MM.1S (cell line): Measurements from ENCODE around the gene HSDL2.

Source experiments
- DNase-seq: peaks from one replicate; pipeline ENCODE4 v3.0.0-alpha.2; 2015
- H2AFZ ChIP-seq: fragments of 300-600 bp; sonication (generic); 2 replicates; pipeline ENCODE4 v1.6.0; 2016; ENCODE audit warnings: antibody characterized with exemption, low read length
- H3F3A ChIP-seq: fragments of 300-600 bp; sonication (generic); 2 replicates; pipeline ENCODE4 v1.6.1; 2016; ENCODE audit warnings: mild to moderate bottlenecking, antibody characterized with exemption, low read length, moderate library complexity, mixed read lengths; ENCODE audit not compliant: insufficient read depth
- H3K27ac ChIP-seq: fragments of 300-600 bp; sonication (generic); 2 replicates; pipeline ENCODE4 v1.5.1; 2016; ENCODE audit warnings: mild to moderate bottlenecking, low read length
- H3K27me3 ChIP-seq: fragments of 300-600 bp; sonication (generic); replicated peaks from 2 replicates; pipeline ENCODE4 v1.6.0; 2016; ENCODE audit warnings: low read length; ENCODE audit not compliant: insufficient read depth
- H3K36me3 ChIP-seq: fragments of 300-600 bp; sonication (generic); replicated peaks from 2 replicates; pipeline ENCODE4 v1.6.1; 2016; ENCODE audit warnings: mild to moderate bottlenecking, low read length, mixed read lengths; ENCODE audit not compliant: insufficient read depth
- H3K4me1 ChIP-seq: fragments of 300-600 bp; sonication (generic); 2 replicates; pipeline ENCODE4 v1.6.1; 2016; ENCODE audit warnings: low read length, mixed read lengths
- H3K4me2 ChIP-seq: fragments of 300-600 bp; sonication (generic); 2 replicates; pipeline ENCODE4 v1.6.0; 2016; ENCODE audit warnings: low read depth, low read length
- H3K4me3 ChIP-seq: fragments of 300-600 bp; sonication (generic); 2 replicates; pipeline ENCODE4 v1.5.1; 2016; ENCODE audit warnings: low read length, mixed read lengths
- H3K79me2 ChIP-seq: fragments of 300-600 bp; sonication (generic); 2 replicates; pipeline ENCODE4 v1.6.1; 2016; ENCODE audit warnings: mixed run types, low read length, mixed read lengths
- H3K9ac ChIP-seq: fragments of 300-600 bp; sonication (generic); 2 replicates; pipeline ENCODE4 v1.6.1; 2016; ENCODE audit warnings: low read length, mixed read lengths
- H3K9me2 ChIP-seq: fragments of 300-600 bp; sonication (generic); replicated peaks from 2 replicates; pipeline ENCODE4 v1.6.1; 2016; ENCODE audit warnings: mild to moderate bottlenecking, low read length, mixed read lengths; ENCODE audit not compliant: insufficient read depth
- H3K9me3 ChIP-seq: fragments of 300-600 bp; sonication (generic); replicated peaks from 2 replicates; pipeline ENCODE4 v1.6.1; 2016; ENCODE audit warnings: mild to moderate bottlenecking, low read length, mixed read lengths; ENCODE audit not compliant: insufficient read depth
- H4K20me1 ChIP-seq: fragments of 300-600 bp; sonication (generic); 2 replicates; pipeline ENCODE4 v1.6.1; 2016; ENCODE audit warnings: mild to moderate bottlenecking, low read length, moderate library complexity, mixed read lengths; ENCODE audit not compliant: insufficient read depth
- CTCF ChIP-seq: fragments of 300-600 bp; sonication (generic); IDR thresholded peaks from 2 replicates; pipeline ENCODE4 v1.5.1; 2016; ENCODE audit warnings: antibody characterized with exemption, low read length, mixed read lengths
- EZH2 ChIP-seq: fragments of 300-600 bp; sonication (generic); optimal IDR thresholded peaks from 2 replicates; pipeline ENCODE3; 2017; ENCODE audit warnings: low read depth, mild to moderate bottlenecking, antibody characterized with exemption, low read length, mixed read lengths
- EZH2phosphoT487 ChIP-seq: fragments of 300-600 bp; sonication (generic); IDR thresholded peaks from 2 replicates; pipeline ENCODE4 v1.6.1; 2018; ENCODE audit warnings: antibody characterized with exemption, low read length

The HSDL2 gene

GRCh38 chr9:112446080-112446479 is 66.2 kb downstream of the HSDL2 start:
- Histone ChIP-seq H3K27ac (peak overlapping the region; percentile 60; the same call in 1 of the 2 replicates), H3K4me2 (peak overlapping the region; percentile 58; the same call in 1 of the 2 replicates), H3K36me3 (no peaks in the 10 kb centered on the region), H3K9ac (no peak overlapping the region), H3K79me2 (no peaks in the 10 kb centered on the region), H4K20me1 (no peaks in the 10 kb centered on the region), H3K27me3 (no peaks in the 10 kb centered on the region), H2AFZ (no peak overlapping the region), H3K9me2 (no peaks in the 10 kb centered on the region), H3K4me3 (no peak overlapping the region), H3K4me1 (peaks cover 31% of the 10 kb centered on the region), H3K9me3 (no peaks in the 10 kb centered on the region), H3F3A (peaks cover 11% of the 10 kb centered on the region; the same call in 1 of the 2 replicates)
- DNase-seq, result peak; percentile 15
- TF ChIP-seq EZH2 (no peak), EZH2phosphoT487 (no peak), CTCF (no peak)

GRCh38 chr9:112446526-112446925 is 66.6 kb downstream of the HSDL2 start:
- Histone ChIP-seq H2AFZ (peak overlapping the region; percentile 14), H3K79me2 (no peaks in the 10 kb centered on the region), H3K27me3 (no peaks in the 10 kb centered on the region), H3K36me3 (no peaks in the 10 kb centered on the region), H3K9me3 (no peaks in the 10 kb centered on the region), H3K9ac (no peak overlapping the region; the same call in 1 of the 2 replicates), H3K4me2 (peak overlapping the region; percentile 58), H3K4me1 (peaks cover 31% of the 10 kb centered on the region), H3F3A (peaks cover 11% of the 10 kb centered on the region; the same call in 1 of the 2 replicates), H3K27ac (peak overlapping the region; percentile 60; the same call in 1 of the 2 replicates), H3K4me3 (no peak overlapping the region), H4K20me1 (no peaks in the 10 kb centered on the region), H3K9me2 (no peaks in the 10 kb centered on the region)
- TF ChIP-seq EZH2, result no peak
- no peak for DNase-seq

- DNase-seq, result peak; percentile 83
- Histone ChIP-seq H3K27me3 (no peaks in the 10 kb centered on the region), H3K79me2 (no peaks in the 10 kb centered on the region), H3K4me2 (peak overlapping the region; percentile 58), H3K4me1 (peaks cover 31% of the 10 kb centered on the region), H4K20me1 (no peaks in the 10 kb centered on the region), H3K9me2 (no peaks in the 10 kb centered on the region), H2AFZ (peak overlapping the region; percentile 14; the same call in 1 of the 2 replicates), H3F3A (peaks cover 11% of the 10 kb centered on the region; the same call in 1 of the 2 replicates), H3K27ac (peak overlapping the region; percentile 60), H3K36me3 (no peaks in the 10 kb centered on the region), H3K9ac (peak overlapping the region; percentile 7; the same call in 1 of the 2 replicates), H3K9me3 (no peaks in the 10 kb centered on the region), H3K4me3 (0 out of 2 replicates have a peak overlapping the region, but pooled peaks have one; percentile 1)
- TF ChIP-seq CTCF (no peak), EZH2phosphoT487 (no peak), EZH2 (no peak)
These were observed 67.4 kb downstream of the HSDL2 start for GRCh38 chr9:112447283-112447761.

GRCh38 chr9:112462855-112463254 is 82.9 kb downstream of the HSDL2 start:
- no peak overlapping the region for H3K4me2 ChIP-seq
- no peaks in the 10 kb centered on the region for H3K79me2 ChIP-seq
- H3K4me3 ChIP-seq, result no peak overlapping the region
- no peaks in the 10 kb centered on the region for H3K9me2 ChIP-seq
- H3K27me3 ChIP-seq, result no peaks in the 10 kb centered on the region
- H3K36me3 ChIP-seq, result no peaks in the 10 kb centered on the region
- DNase-seq, result no peak
- H2AFZ ChIP-seq, result no peak overlapping the region
- no peaks in the 10 kb centered on the region for H3K4me1 ChIP-seq
- no peak overlapping the region for H3K27ac ChIP-seq
- no peaks in the 10 kb centered on the region for H3K9me3 ChIP-seq
- no peaks in the 10 kb centered on the region for H4K20me1 ChIP-seq
- TF ChIP-seq EZH2phosphoT487 (no peak), CTCF (no peak), EZH2 (no peak)
- no peak overlapping the region for H3K9ac ChIP-seq
- no peaks in the 10 kb centered on the region for H3F3A ChIP-seq
